ENCODE data around the gene FMN2.

Gene FMN2

GRCh38 chr1:240232530-240232929 is 140.8 kb downstream of the FMN2 start:
- Histone ChIP-seq H3K27ac (ENCODE audit: low read depth, low read length) (peak overlapping the region; percentile 92), H3K79me2 (ENCODE audit: control insufficient read depth, insufficient read depth, low read length, unreplicated experiment) (no peaks in the 10 kb centered on the region), H3K36me3 (ENCODE audit: insufficient read depth, low read length) (no peaks in the 10 kb centered on the region; the same call in 1 of the 2 replicates), H3K27me3 (ENCODE audit: insufficient read depth, low read length) (no peaks in the 10 kb centered on the region), H3K4me3 (ENCODE audit: low read depth, low read length) (no peak overlapping the region), H3K4me1 (ENCODE audit: control insufficient read depth, insufficient read depth, low read length, unreplicated experiment) (peaks cover 52% of the 10 kb centered on the region), H2AFZ (ENCODE audit: low read length, unreplicated experiment) (peak overlapping the region; percentile 35)

DNA sequence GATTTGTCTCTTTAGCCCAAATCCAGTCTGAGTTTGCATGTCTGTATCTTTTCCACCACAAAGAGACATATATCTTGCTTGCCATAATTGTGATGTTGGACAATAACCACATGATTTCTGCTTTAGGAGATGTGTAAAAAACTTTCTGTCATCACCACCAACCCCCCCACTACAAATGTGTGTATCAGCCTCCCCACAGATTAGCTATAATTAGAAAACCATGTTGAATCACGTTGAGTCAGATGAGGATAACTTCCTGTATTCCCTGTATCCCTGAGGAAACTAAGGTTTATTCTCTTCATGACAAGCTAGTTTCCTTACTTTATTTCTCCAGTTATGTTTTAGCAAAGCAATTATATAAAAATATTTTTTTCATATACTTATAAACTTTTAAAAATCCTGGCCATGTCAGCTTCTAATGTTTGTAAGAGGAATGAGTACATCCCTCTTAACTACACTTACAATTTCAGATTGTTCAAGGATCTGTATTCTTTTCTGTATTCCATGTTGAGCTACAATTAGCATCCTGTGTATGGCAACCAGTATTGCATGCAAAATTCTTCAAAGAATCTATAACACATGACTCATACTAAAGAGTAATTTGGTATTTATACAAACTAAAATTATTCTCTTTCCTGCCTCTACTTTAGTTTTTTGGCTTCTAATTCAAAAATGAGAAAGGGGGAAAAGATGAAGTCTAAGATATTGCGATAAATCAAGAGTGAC is 143.0 kb downstream of the FMN2 start:
- Histone ChIP-seq H3K27ac (ENCODE audit: low read depth, low read length) (peak overlapping the region; percentile 92), H3K4me1 (ENCODE audit: control insufficient read depth, insufficient read depth, low read length, unreplicated experiment) (peaks cover 53% of the 10 kb centered on the region), H3K27me3 (ENCODE audit: insufficient read depth, low read length) (no peaks in the 10 kb centered on the region), H3K36me3 (ENCODE audit: insufficient read depth, low read length) (0 out of 2 replicates have a peak, but pooled peaks cover 3% of the 10 kb centered on the region), H2AFZ (ENCODE audit: low read length, unreplicated experiment) (no peak overlapping the region), H3K4me3 (ENCODE audit: low read depth, low read length) (peak overlapping the region; percentile 39; the same call in 1 of the 2 replicates), H3K79me2 (ENCODE audit: control insufficient read depth, insufficient read depth, low read length, unreplicated experiment) (no peaks in the 10 kb centered on the region)

DNA sequence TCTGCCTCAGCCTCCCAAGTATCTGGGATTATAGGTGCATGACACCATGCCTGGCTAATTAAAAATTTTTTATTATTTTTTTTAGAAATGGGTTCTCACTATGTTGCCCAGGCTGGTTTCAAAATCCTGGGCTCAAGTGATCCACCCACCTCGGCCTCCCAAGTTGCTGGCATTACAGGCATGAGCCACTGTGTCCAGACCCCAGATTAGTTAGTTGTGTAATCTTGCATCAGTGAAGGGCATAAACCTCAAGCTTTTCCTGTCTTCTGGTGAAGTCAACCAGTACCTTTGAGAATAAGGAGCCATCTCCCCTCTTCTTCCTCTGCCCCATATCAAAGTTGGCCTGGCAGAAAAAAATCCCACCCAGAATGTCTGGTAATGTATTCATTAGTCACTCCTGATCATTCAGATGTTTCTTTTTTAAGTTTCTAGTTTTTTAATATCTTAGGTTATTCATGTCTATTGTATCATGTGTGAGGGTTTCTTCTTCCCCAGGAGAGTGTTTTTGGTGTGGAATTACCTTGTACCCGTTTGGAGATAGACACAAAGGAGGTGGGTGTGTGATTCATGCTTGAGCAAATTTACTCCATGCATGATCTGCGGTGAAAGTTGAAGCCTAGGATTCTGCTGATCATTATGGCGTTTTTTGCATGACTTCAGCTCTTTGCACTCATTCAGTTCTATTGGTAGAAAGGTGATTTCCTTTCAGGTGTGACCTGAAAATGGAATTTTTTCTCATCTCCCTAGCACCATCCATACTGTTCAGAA is 144.0 kb downstream of the FMN2 start:
- Histone ChIP-seq H3K4me3 (ENCODE audit: low read depth, low read length) (no peak overlapping the region), H3K4me1 (ENCODE audit: control insufficient read depth, insufficient read depth, low read length, unreplicated experiment) (peaks cover 53% of the 10 kb centered on the region), H2AFZ (ENCODE audit: low read length, unreplicated experiment) (peak overlapping the region; percentile 31), H3K79me2 (ENCODE audit: control insufficient read depth, insufficient read depth, low read length, unreplicated experiment) (no peaks in the 10 kb centered on the region), H3K27me3 (ENCODE audit: insufficient read depth, low read length) (no peaks in the 10 kb centered on the region), H3K36me3 (ENCODE audit: insufficient read depth, low read length) (0 out of 2 replicates have a peak, but pooled peaks cover 3% of the 10 kb centered on the region), H3K27ac (ENCODE audit: low read depth, low read length) (peak overlapping the region; percentile 92)

- Histone ChIP-seq H3K27ac (ENCODE audit: low read depth, low read length) (peak overlapping the region; percentile 92), H3K27me3 (ENCODE audit: insufficient read depth, low read length) (no peaks in the 10 kb centered on the region), H3K4me1 (ENCODE audit: control insufficient read depth, insufficient read depth, low read length, unreplicated experiment) (peaks cover 50% of the 10 kb centered on the region), H3K4me3 (ENCODE audit: low read depth, low read length) (no peak overlapping the region), H3K36me3 (ENCODE audit: insufficient read depth, low read length) (0 out of 2 replicates have a peak, but pooled peaks cover 3% of the 10 kb centered on the region), H2AFZ (ENCODE audit: low read length, unreplicated experiment) (peak overlapping the region; percentile 40), H3K79me2 (ENCODE audit: control insufficient read depth, insufficient read depth, low read length, unreplicated experiment) (no peaks in the 10 kb centered on the region)
Measured at GRCh38 chr1:240237305-240237721, 145.6 kb downstream of the FMN2 start.

GRCh38 chr1:240239309-240239708 is 147.6 kb downstream of the FMN2 start:
- Histone ChIP-seq H3K27me3 (ENCODE audit: insufficient read depth, low read length) (no peaks in the 10 kb centered on the region), H3K4me1 (ENCODE audit: control insufficient read depth, insufficient read depth, low read length, unreplicated experiment) (peaks cover 53% of the 10 kb centered on the region), H3K79me2 (ENCODE audit: control insufficient read depth, insufficient read depth, low read length, unreplicated experiment) (no peaks in the 10 kb centered on the region), H3K4me3 (ENCODE audit: low read depth, low read length) (no peak overlapping the region), H3K36me3 (ENCODE audit: insufficient read depth, low read length) (0 out of 2 replicates have a peak, but pooled peaks cover 3% of the 10 kb centered on the region), H3K27ac (ENCODE audit: low read depth, low read length) (no peak overlapping the region), H2AFZ (ENCODE audit: low read length, unreplicated experiment) (peak overlapping the region; percentile 51)

DNA sequence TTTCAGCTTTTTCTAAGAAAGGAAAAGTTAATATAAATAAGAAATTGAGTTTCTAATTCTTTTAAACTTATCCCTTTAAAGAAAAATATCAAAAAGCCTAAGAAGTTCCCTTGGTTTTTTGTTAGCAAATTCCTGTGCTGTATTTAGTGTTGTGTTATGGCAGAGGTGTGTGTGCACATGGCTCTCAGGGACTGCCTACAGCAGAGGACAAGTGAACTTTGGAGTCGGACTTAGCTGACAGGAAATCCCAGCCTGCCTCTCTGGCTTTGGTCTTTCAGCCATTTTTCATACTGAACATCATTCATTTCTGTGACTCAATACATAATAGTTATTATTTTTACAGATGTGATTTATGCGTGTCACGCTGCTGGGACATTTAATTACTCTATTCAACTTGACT is 149.6 kb downstream of the FMN2 start:
- no peaks in the 10 kb centered on the region for H3K79me2 ChIP-seq (ENCODE audit: control insufficient read depth, insufficient read depth, low read length, unreplicated experiment)
- no peaks in the 10 kb centered on the region for H3K27me3 ChIP-seq (ENCODE audit: insufficient read depth, low read length)
- H3K36me3 ChIP-seq (ENCODE audit: insufficient read depth, low read length) = 0 out of 2 replicates have a peak, but pooled peaks cover 3% of the 10 kb centered on the region
- H3K27ac ChIP-seq (ENCODE audit: low read depth, low read length) = no peak overlapping the region
- no peak overlapping the region for H3K4me3 ChIP-seq (ENCODE audit: low read depth, low read length)
- H3K4me1 ChIP-seq (ENCODE audit: control insufficient read depth, insufficient read depth, low read length, unreplicated experiment) = peaks cover 52% of the 10 kb centered on the region
- no peak overlapping the region for H2AFZ ChIP-seq (ENCODE audit: low read length, unreplicated experiment)

DNA sequence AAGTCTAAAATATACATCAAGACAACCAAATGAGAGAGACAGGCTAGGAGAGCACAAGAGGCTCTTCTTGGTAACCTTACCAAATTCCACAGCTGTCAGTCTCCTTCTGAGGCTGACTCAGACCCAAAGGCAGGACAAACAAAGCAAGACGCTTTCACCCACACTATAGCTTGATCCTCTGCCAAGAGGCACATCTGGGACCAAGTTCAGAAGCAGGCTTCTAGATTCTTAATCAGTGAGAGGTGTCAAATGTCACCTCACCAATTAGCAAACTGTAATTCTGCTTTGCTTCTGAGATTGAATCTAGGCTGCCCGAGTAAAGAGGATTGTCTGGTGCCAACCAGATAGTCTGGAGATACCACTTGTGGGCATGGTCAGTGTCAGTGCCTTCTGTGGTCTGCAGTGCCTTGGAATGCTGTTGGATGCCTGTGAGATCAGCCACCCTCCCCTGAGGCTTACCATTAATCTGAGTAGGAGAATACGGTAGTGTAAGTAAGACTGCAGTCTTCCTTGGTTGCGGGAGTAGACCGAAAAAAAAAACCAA is 151.0 kb downstream of the FMN2 start:
- 0 out of 2 replicates have a peak, but pooled peaks cover 3% of the 10 kb centered on the region for H3K36me3 ChIP-seq (ENCODE audit: insufficient read depth, low read length)
- peaks cover 48% of the 10 kb centered on the region for H3K4me1 ChIP-seq (ENCODE audit: control insufficient read depth, insufficient read depth, low read length, unreplicated experiment)
- H3K27me3 ChIP-seq (ENCODE audit: insufficient read depth, low read length) = no peaks in the 10 kb centered on the region
- H2AFZ ChIP-seq (ENCODE audit: low read length, unreplicated experiment) = peak overlapping the region; percentile 19
- peaks cover 3% of the 10 kb centered on the region for H3K79me2 ChIP-seq (ENCODE audit: control insufficient read depth, insufficient read depth, low read length, unreplicated experiment)
- peak overlapping the region; percentile 79 for H3K27ac ChIP-seq (ENCODE audit: low read depth, low read length)
- H3K4me3 ChIP-seq (ENCODE audit: low read depth, low read length) = peak overlapping the region; percentile 26; the same call in 1 of the 2 replicates

- peaks cover 9% of the 10 kb centered on the region for H3K36me3 ChIP-seq (ENCODE audit: insufficient read depth, low read length)
- peaks cover 48% of the 10 kb centered on the region for H3K4me1 ChIP-seq (ENCODE audit: control insufficient read depth, insufficient read depth, low read length, unreplicated experiment)
- peak overlapping the region; percentile 40 for H2AFZ ChIP-seq (ENCODE audit: low read length, unreplicated experiment)
- peaks cover 3% of the 10 kb centered on the region for H3K79me2 ChIP-seq (ENCODE audit: control insufficient read depth, insufficient read depth, low read length, unreplicated experiment)
- peak overlapping the region; percentile 0; the same call in 1 of the 2 replicates for H3K4me3 ChIP-seq (ENCODE audit: low read depth, low read length)
- H3K27ac ChIP-seq (ENCODE audit: low read depth, low read length) = peak overlapping the region; percentile 79
- H3K27me3 ChIP-seq (ENCODE audit: insufficient read depth, low read length) = no peaks in the 10 kb centered on the region
Measured at GRCh38 chr1:240244968-240245628, 153.4 kb downstream of the FMN2 start.

DNA sequence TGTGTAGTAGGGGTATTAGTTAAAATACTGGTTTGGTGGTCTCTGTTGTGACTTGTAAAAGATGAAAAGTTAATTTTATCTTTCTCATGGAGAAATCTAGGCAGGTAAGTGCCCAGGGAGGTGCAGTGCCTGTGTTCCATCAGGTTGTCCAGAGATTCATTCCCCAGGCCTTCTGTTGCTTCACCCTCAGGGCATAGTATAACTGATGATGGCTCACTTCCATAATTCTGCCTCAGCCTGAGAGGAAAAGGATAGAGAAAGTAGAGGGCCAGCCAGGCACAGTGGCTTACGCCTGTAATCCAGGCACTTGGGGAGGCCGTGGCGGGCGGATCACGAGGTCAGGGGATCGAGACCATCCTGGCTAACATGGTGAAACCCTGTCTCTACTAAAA is 153.9 kb downstream of the FMN2 start:
- H3K4me3 ChIP-seq (ENCODE audit: low read depth, low read length) = peak overlapping the region; percentile 0; the same call in 1 of the 2 replicates
- peaks cover 48% of the 10 kb centered on the region for H3K4me1 ChIP-seq (ENCODE audit: control insufficient read depth, insufficient read depth, low read length, unreplicated experiment)
- H3K27ac ChIP-seq (ENCODE audit: low read depth, low read length) = peak overlapping the region; percentile 79
- H3K79me2 ChIP-seq (ENCODE audit: control insufficient read depth, insufficient read depth, low read length, unreplicated experiment) = peaks cover 3% of the 10 kb centered on the region
- peak overlapping the region; percentile 40 for H2AFZ ChIP-seq (ENCODE audit: low read length, unreplicated experiment)
- no peaks in the 10 kb centered on the region for H3K27me3 ChIP-seq (ENCODE audit: insufficient read depth, low read length)
- H3K36me3 ChIP-seq (ENCODE audit: insufficient read depth, low read length) = peaks cover 12% of the 10 kb centered on the region

DNA sequence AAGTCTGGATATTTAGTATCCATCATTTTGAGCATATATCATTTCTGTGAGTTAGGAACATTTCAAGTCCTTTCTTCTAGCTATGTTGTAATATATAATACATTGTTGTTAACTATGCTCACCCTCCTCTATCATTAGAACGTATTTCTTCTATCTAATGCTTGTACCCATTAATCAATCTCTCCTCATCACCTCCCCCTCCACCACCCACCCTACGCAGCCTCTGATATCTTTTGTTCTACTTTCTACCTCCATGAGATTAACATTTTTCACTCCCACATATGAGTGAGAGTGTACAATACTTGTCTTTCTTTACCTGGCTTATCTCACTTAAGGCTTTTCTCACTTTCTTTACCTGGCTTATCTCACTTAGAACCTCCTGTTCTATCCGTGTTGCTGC is 156.2 kb downstream of the FMN2 start:
- Histone ChIP-seq H3K4me3 (ENCODE audit: low read depth, low read length) (no peak overlapping the region), H3K27me3 (ENCODE audit: insufficient read depth, low read length) (no peaks in the 10 kb centered on the region), H2AFZ (ENCODE audit: low read length, unreplicated experiment) (no peak overlapping the region), H3K27ac (ENCODE audit: low read depth, low read length) (no peak overlapping the region), H3K4me1 (ENCODE audit: control insufficient read depth, insufficient read depth, low read length, unreplicated experiment) (peaks cover 39% of the 10 kb centered on the region), H3K79me2 (ENCODE audit: control insufficient read depth, insufficient read depth, low read length, unreplicated experiment) (peaks cover 6% of the 10 kb centered on the region), H3K36me3 (ENCODE audit: insufficient read depth, low read length) (peaks cover 22% of the 10 kb centered on the region)

Measured in ACC112 (cell line).